OCI-LY3 (cell line): ENCODE results near the gene COL4A2.

Experiments
- CTCF ChIP-seq: fragments of 200-600, 300-600 bp; sonication (generic); IDR thresholded peaks from 2 replicates; pipeline ENCODE4 v1.5.1; 2014; ENCODE audit warnings: antibody characterized with exemption, low read length, low read depth
- EZH2phosphoT487 ChIP-seq: fragments of 200-600 bp; shearing (Covaris generic); IDR thresholded peaks from 2 replicates; pipeline ENCODE4 v1.6.1; 2018; ENCODE audit warnings: antibody characterized with exemption, mixed run types, low read depth

DNA sequence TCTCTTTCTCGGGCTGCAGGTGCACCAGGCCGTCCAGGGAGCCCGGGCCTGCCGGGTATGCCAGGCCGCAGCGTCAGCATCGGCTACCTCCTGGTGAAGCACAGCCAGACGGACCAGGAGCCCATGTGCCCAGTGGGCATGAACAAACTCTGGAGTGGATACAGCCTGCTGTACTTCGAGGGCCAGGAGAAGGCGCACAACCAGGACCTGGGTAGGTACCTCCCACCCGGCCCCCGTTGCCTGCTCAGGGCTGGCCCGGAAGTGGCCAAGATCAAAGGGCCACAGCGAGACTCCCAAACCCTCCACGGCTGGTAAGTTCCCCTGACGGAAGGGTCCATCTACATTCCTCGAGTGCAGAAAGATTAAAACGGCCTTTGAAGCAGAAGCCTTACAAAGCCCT, 199.3 kb downstream of the COL4A2 start:
- no peak for TF ChIP-seq CTCF
- no peak for TF ChIP-seq EZH2phosphoT487
